Subcutaneous preadipocyte (primary cell): Measurements from ENCODE around the gene RTN1. TPM values are rescaled to one million over a fixed set of nuclear protein-coding genes. Genes with fewer than 3 reads are reported as not detected.

Experiments used
- small RNA-seq: library from RNA; depleted of rRNA; stranded (forward); fragments of <200 nt; gene quantifications from one replicate; pipeline ENCODE3, GENCODE V24; 2012
- total RNA-seq: library from RNA; depleted of rRNA; stranded (reverse); fragments of >200 nt; gene quantifications from 2 replicates; pipeline ENCODE4 v1.2.3, GENCODE V29; 2012

RTN1 gene, protein sequence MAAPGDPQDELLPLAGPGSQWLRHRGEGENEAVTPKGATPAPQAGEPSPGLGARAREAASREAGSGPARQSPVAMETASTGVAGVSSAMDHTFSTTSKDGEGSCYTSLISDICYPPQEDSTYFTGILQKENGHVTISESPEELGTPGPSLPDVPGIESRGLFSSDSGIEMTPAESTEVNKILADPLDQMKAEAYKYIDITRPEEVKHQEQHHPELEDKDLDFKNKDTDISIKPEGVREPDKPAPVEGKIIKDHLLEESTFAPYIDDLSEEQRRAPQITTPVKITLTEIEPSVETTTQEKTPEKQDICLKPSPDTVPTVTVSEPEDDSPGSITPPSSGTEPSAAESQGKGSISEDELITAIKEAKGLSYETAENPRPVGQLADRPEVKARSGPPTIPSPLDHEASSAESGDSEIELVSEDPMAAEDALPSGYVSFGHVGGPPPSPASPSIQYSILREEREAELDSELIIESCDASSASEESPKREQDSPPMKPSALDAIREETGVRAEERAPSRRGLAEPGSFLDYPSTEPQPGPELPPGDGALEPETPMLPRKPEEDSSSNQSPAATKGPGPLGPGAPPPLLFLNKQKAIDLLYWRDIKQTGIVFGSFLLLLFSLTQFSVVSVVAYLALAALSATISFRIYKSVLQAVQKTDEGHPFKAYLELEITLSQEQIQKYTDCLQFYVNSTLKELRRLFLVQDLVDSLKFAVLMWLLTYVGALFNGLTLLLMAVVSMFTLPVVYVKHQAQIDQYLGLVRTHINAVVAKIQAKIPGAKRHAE
- under 0.01 TPM in 2 replicates for total RNA-seq

DNA sequence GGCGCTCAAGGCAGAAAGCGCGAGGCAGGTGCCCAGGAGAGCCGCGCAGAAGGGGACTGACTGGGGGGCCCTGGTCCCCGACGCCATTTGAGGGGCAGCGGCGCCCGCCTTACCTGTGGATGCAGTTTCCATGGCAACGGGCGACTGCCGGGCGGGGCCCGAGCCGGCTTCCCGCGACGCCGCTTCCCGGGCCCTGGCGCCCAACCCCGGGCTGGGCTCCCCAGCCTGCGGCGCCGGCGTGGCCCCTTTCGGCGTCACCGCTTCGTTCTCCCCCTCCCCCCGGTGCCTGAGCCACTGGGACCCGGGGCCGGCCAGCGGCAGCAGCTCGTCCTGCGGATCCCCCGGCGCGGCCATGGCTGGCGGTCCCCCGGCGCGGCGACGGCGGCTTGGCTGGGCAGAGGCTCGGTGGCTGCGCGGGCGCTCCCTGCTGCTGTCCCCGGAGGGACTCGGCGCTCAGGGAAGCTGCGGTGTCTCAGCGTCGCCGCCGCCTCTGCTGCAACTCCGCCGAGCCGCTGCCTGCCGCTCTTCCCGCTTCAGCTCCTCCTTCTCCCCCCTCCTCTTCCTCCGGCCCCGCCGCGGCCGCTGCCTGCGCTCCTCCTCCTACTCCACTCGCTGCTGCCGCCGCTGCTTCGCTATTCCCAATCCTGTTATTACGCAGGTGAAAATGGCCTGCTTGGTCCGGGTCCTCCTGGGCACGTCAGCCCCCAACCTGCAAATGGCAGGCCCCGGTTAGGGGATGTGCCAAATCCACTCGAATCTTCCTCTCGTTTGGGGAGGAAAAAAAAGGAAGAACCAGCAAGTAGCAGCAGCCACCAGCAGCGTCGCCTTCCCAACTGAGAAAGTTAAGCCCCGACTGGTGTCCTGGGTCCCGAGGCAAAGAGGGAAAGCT lies at the start of gene RTN1:
TSS of gene RTN1 (minus strand) at position 500 of the 889 bp plus-strand sequence. CDS start at position 354, 146 bp downstream.

DNA sequence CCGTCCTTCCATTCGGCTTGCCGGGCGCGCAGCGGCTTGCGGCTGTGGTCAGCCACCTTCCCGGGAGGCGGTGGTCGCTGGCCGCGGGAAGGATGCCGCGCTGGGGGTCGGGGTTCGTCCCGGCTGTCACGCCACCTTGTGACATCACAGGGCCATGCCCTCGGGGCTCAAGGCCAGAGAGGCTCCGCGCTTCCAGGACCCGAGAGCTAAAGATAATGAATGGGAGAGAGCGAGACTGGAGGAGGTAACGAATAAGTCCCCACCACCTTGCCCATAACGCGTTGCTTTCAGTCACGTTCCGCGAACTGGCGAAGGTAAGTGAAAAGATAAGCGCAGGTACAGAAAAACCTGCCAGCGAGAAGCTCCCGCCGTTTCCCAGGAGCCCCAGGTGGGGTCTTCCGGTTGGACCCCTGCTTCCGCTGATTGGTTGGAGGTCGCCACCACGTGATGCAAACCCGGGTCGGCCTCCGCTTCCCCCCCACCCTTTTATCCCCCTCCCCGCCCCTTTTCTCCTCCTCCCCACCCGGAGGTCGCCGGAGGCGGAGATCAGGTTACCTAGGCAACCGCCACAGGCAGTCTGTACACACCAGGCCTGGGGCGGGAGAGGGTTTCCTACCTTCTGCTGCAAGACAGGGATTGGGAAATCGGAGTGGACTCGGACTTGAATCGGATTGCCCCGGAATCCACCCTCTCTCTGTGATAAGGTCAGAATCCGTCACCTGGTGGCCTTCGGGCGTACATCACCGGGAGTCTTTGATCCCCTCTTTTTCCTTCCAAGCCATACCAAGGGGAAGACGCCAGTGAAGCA lies 49.2 kb upstream of the RTN1 start, which contains the start of gene LRRC9:
TSS of gene LRRC9 (plus strand) at position 575 of the 808 bp plus-strand sequence.

DNA sequence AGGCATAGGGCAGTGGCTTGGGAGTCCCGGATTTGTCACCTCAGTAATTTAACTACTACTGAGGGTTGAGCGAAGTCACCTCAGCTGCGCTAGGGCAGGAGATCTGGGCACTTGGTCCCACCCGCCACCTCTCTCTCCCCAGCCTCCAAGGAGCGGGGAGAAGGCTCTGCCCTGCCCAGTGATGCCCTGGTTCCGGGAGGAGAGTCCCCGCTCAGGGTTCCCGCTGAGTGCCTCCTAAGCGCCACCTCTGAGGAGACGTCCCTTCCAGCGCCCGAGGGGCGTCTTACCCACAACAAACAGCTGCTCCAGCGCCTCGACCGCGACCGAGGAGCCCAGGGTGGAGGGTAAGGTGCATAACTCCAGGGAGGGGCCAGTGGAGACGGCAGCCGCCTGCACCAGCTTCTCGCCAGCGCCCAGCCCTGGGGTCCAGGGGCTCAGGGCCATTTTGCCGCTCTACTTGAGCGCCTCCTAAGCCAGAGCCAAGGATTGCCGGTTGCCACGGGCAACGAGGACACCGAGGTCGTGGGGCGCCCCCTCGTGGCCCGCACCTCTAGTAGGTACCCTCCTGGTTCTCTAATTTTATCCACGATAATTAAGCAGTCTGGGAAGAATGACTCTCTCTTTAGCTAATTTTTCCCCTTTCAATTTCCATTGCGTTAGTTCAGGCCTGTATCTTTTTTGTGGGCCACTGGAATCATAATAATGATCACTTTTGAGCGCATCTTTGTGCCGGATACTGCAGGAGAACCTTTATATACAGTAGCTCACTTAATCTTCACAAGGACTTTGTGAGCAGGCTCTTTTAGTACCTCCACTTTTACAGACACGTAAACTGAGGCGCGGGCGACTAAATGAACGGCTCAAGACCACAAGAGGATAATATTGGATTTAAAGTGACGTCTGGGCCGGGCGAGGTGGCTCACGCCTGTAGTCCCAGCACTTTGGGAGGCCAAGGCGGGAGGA lies 294.0 kb downstream of the RTN1 start, which contains the start of gene CCDC175:
TSS of gene CCDC175 (minus strand) at position 481 of the 963 bp plus-strand sequence. CDS start at position 444, 37 bp downstream.

Small RNAs within 50 kb of the gene (small RNA-seq; reads per million reads assigned to genes)
- gene MIR5586 = not detected

Other genes starting within 250 kb of the RTN1 start
- gene LRRC9, start 49.4 kb upstream of the RTN1 start, total RNA-seq = under 0.01 TPM in 1 of 2 replicates, not detected in the other
- gene PCNX4, start 221.1 kb upstream of the RTN1 start, total RNA-seq = 54.7 and 72.7 TPM in 2 replicates